Activated naive CD4-positive, alpha-beta T cell treated with anti-CD3 and anti-CD28 coated beads, Interleukin-2, amount 50 U/mL, for 24 hours (primary cell): Measurements from ENCODE around the gene CTNND2.

Source experiments
- H3K27ac Mint-ChIP-seq: one replicate; pipeline ENCODE4 v1.8.0; 2021; ENCODE audit warnings: mild to moderate bottlenecking, mixed read lengths
- H3K27me3 Mint-ChIP-seq: one replicate; pipeline ENCODE4 v1.8.0; 2021; ENCODE audit warnings: mixed read lengths
- H3K36me3 Mint-ChIP-seq: one replicate; pipeline ENCODE4 v1.8.0; 2021; ENCODE audit warnings: mixed read lengths
- H3K4me1 Mint-ChIP-seq: one replicate; pipeline ENCODE4 v1.8.0; 2021; ENCODE audit warnings: mixed read lengths
- H3K4me3 Mint-ChIP-seq: one replicate; pipeline ENCODE4 v1.8.0; 2021; ENCODE audit warnings: mild to moderate bottlenecking, mixed read lengths
- H3K9me3 Mint-ChIP-seq: one replicate; pipeline ENCODE4 v1.8.0; 2021; ENCODE audit warnings: mixed read lengths

CTNND2 gene

GRCh38 chr5:11483630-11484029 lies 420.6 kb downstream of the CTNND2 start:
- no peak overlapping the region for H3K4me3 Mint-ChIP-seq
- peaks cover 1% of the 10 kb centered on the region for H3K27me3 Mint-ChIP-seq

GRCh38 chr5:11482011-11482410 lies 422.2 kb downstream of the CTNND2 start:
- Mint-ChIP-seq H3K27ac (no peak overlapping the region), H3K9me3 (peaks cover 4% of the 10 kb centered on the region), H3K4me3 (no peak overlapping the region), H3K36me3 (no peaks in the 10 kb centered on the region), H3K27me3 (no peaks in the 10 kb centered on the region), H3K4me1 (no peaks in the 10 kb centered on the region)

More at GRCh38 chr5:11483630-11484029, 420.6 kb downstream of the CTNND2 start:
- no peaks in the 10 kb centered on the region for H3K36me3 Mint-ChIP-seq
- H3K4me1 Mint-ChIP-seq, result no peaks in the 10 kb centered on the region
- H3K27ac Mint-ChIP-seq, result no peak overlapping the region
- H3K9me3 Mint-ChIP-seq, result peaks cover 4% of the 10 kb centered on the region

- Mint-ChIP-seq H3K27me3 (no peaks in the 10 kb centered on the region), H3K9me3 (no peaks in the 10 kb centered on the region), H3K27ac (no peak overlapping the region), H3K4me1 (no peaks in the 10 kb centered on the region), H3K36me3 (no peaks in the 10 kb centered on the region), H3K4me3 (no peak overlapping the region)
Observed at GRCh38 chr5:11477786-11478185, 426.5 kb downstream of the CTNND2 start.

GRCh38 chr5:11476866-11477265 lies 427.4 kb downstream of the CTNND2 start:
- Mint-ChIP-seq H3K36me3 (no peaks in the 10 kb centered on the region), H3K9me3 (no peaks in the 10 kb centered on the region), H3K27ac (no peak overlapping the region), H3K4me1 (no peaks in the 10 kb centered on the region), H3K27me3 (no peaks in the 10 kb centered on the region), H3K4me3 (no peak overlapping the region)

GRCh38 chr5:11468334-11469039 lies 435.8 kb downstream of the CTNND2 start:
- Mint-ChIP-seq H3K27ac (no peak overlapping the region), H3K36me3 (no peaks in the 10 kb centered on the region), H3K4me3 (no peak overlapping the region), H3K9me3 (no peaks in the 10 kb centered on the region), H3K27me3 (no peaks in the 10 kb centered on the region), H3K4me1 (no peaks in the 10 kb centered on the region)

GRCh38 chr5:11467588-11467987 lies 436.7 kb downstream of the CTNND2 start:
- no peak overlapping the region for H3K27ac Mint-ChIP-seq
- no peaks in the 10 kb centered on the region for H3K4me1 Mint-ChIP-seq
- no peaks in the 10 kb centered on the region for H3K36me3 Mint-ChIP-seq
- H3K9me3 Mint-ChIP-seq, result no peaks in the 10 kb centered on the region
- no peak overlapping the region for H3K4me3 Mint-ChIP-seq
- no peaks in the 10 kb centered on the region for H3K27me3 Mint-ChIP-seq

GRCh38 chr5:11459716-11460115 lies 444.5 kb downstream of the CTNND2 start:
- no peaks in the 10 kb centered on the region for H3K4me1 Mint-ChIP-seq
- H3K4me3 Mint-ChIP-seq, result no peak overlapping the region
- no peaks in the 10 kb centered on the region for H3K9me3 Mint-ChIP-seq
- no peaks in the 10 kb centered on the region for H3K36me3 Mint-ChIP-seq
- H3K27me3 Mint-ChIP-seq, result no peaks in the 10 kb centered on the region
- no peak overlapping the region for H3K27ac Mint-ChIP-seq

GRCh38 chr5:11455505-11455904 lies 448.7 kb downstream of the CTNND2 start:
- H3K27ac Mint-ChIP-seq, result no peak overlapping the region
- no peaks in the 10 kb centered on the region for H3K4me1 Mint-ChIP-seq
- H3K27me3 Mint-ChIP-seq, result no peaks in the 10 kb centered on the region
- H3K4me3 Mint-ChIP-seq, result no peak overlapping the region
- no peaks in the 10 kb centered on the region for H3K9me3 Mint-ChIP-seq
- no peaks in the 10 kb centered on the region for H3K36me3 Mint-ChIP-seq

- Mint-ChIP-seq H3K27ac (no peak overlapping the region), H3K27me3 (no peaks in the 10 kb centered on the region), H3K9me3 (no peaks in the 10 kb centered on the region), H3K4me3 (no peak overlapping the region), H3K36me3 (no peaks in the 10 kb centered on the region), H3K4me1 (no peaks in the 10 kb centered on the region)
Observed at GRCh38 chr5:11452852-11453251, 451.4 kb downstream of the CTNND2 start.

GRCh38 chr5:11449966-11450365 lies 454.3 kb downstream of the CTNND2 start:
- no peak overlapping the region for H3K27ac Mint-ChIP-seq
- H3K4me1 Mint-ChIP-seq, result no peaks in the 10 kb centered on the region
- no peak overlapping the region for H3K4me3 Mint-ChIP-seq
- H3K36me3 Mint-ChIP-seq, result no peaks in the 10 kb centered on the region
- no peaks in the 10 kb centered on the region for H3K9me3 Mint-ChIP-seq
- peaks cover 1% of the 10 kb centered on the region for H3K27me3 Mint-ChIP-seq

- Mint-ChIP-seq H3K36me3 (no peaks in the 10 kb centered on the region), H3K4me3 (no peak overlapping the region), H3K27ac (no peak overlapping the region), H3K27me3 (peaks cover 1% of the 10 kb centered on the region), H3K9me3 (no peaks in the 10 kb centered on the region), H3K4me1 (no peaks in the 10 kb centered on the region)
Observed at GRCh38 chr5:11449217-11449616, 455.0 kb downstream of the CTNND2 start.

GRCh38 chr5:11443831-11444230 lies 460.4 kb downstream of the CTNND2 start:
- Mint-ChIP-seq H3K27me3 (peaks cover 1% of the 10 kb centered on the region), H3K9me3 (no peaks in the 10 kb centered on the region), H3K4me1 (no peaks in the 10 kb centered on the region), H3K27ac (no peak overlapping the region), H3K4me3 (no peak overlapping the region), H3K36me3 (no peaks in the 10 kb centered on the region)

GRCh38 chr5:11432116-11432515 lies 472.1 kb downstream of the CTNND2 start:
- H3K4me1 Mint-ChIP-seq, result no peaks in the 10 kb centered on the region
- H3K27me3 Mint-ChIP-seq, result no peaks in the 10 kb centered on the region
- no peaks in the 10 kb centered on the region for H3K9me3 Mint-ChIP-seq
- no peak overlapping the region for H3K27ac Mint-ChIP-seq
- H3K36me3 Mint-ChIP-seq, result no peaks in the 10 kb centered on the region
- no peak overlapping the region for H3K4me3 Mint-ChIP-seq

- H3K9me3 Mint-ChIP-seq, result no peaks in the 10 kb centered on the region
- no peaks in the 10 kb centered on the region for H3K36me3 Mint-ChIP-seq
- H3K27me3 Mint-ChIP-seq, result no peaks in the 10 kb centered on the region
- H3K4me1 Mint-ChIP-seq, result no peaks in the 10 kb centered on the region
- no peak overlapping the region for H3K27ac Mint-ChIP-seq
- no peak overlapping the region for H3K4me3 Mint-ChIP-seq
Observed at GRCh38 chr5:11429254-11429653, 475.0 kb downstream of the CTNND2 start.

- H3K9me3 Mint-ChIP-seq, result no peaks in the 10 kb centered on the region
Observed at GRCh38 chr5:11427569-11427968, 476.7 kb downstream of the CTNND2 start.

GRCh38 chr5:11426442-11426841 lies 477.8 kb downstream of the CTNND2 start:
- H3K4me3 Mint-ChIP-seq, result no peak overlapping the region
- H3K4me1 Mint-ChIP-seq, result no peaks in the 10 kb centered on the region

More at GRCh38 chr5:11427569-11427968, 476.7 kb downstream of the CTNND2 start:
- H3K4me1 Mint-ChIP-seq, result no peaks in the 10 kb centered on the region
- no peaks in the 10 kb centered on the region for H3K36me3 Mint-ChIP-seq
- no peak overlapping the region for H3K4me3 Mint-ChIP-seq
- H3K27me3 Mint-ChIP-seq, result no peaks in the 10 kb centered on the region
- no peak overlapping the region for H3K27ac Mint-ChIP-seq

GRCh38 chr5:11422342-11422741 lies 481.9 kb downstream of the CTNND2 start:
- no peaks in the 10 kb centered on the region for H3K36me3 Mint-ChIP-seq
- H3K4me1 Mint-ChIP-seq, result no peaks in the 10 kb centered on the region
- no peak overlapping the region for H3K27ac Mint-ChIP-seq
- H3K4me3 Mint-ChIP-seq, result no peak overlapping the region
- no peaks in the 10 kb centered on the region for H3K27me3 Mint-ChIP-seq
- H3K9me3 Mint-ChIP-seq, result peaks cover 1% of the 10 kb centered on the region

More at GRCh38 chr5:11426442-11426841, 477.8 kb downstream of the CTNND2 start:
- H3K36me3 Mint-ChIP-seq, result no peaks in the 10 kb centered on the region
- H3K9me3 Mint-ChIP-seq, result no peaks in the 10 kb centered on the region
- no peaks in the 10 kb centered on the region for H3K27me3 Mint-ChIP-seq
- no peak overlapping the region for H3K27ac Mint-ChIP-seq
